SK-N-MC (cell line): ENCODE measurements around the gene PARS2.

Source experiments
- EZH2 ChIP-seq: fragments of 200-600 bp; sonication (generic); IDR thresholded peaks from one replicate; pipeline ENCODE4 v1.6.1; 2017; ENCODE audit warnings: antibody characterized with exemption
- POLR2AphosphoS5 ChIP-seq: IDR thresholded peaks from 2 replicates; pipeline ENCODE4 v1.6.1; 2012; ENCODE audit warnings: mild to moderate bottlenecking, low read depth, low read length, borderline replicate concordance

DNA sequence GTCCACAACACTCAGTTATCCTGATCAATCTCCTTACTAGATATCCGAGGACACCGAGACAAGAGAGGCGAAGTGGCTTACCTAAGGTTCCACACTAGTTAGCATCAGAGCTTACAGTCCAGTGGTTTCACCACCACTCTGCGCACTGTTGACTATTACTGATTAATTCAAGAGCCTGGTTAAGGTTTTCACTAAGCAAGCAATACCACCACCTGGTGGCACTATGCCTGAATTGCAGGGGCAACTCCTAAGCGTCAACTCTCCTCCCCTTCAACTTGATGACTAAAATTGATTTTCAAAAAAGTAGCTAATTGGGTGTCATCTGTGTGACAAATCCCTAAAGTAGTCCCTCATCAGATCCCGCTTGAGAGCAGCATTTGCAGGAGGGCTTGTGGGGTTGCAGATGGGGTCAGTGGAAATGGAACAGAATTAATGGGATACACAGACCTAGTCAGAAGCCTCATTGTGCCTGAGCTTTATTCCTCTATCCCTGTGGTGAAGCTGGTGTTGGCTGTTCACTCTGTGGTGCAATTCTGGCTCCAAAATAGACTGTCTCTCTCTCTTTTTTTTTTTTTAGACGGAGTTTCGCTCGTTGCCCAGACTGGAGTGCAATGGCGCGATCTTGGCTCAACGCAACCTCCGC is 27.7 kb upstream of the PARS2 start:
- TF ChIP-seq POLR2AphosphoS5: no peak
- TF ChIP-seq EZH2: no peak
